A673 (cell line): ENCODE measurements around the gene PVALEF. TPM values are rescaled to one million over a fixed set of nuclear protein-coding genes. Genes with fewer than 3 reads are reported as not detected.
A peak's percentile ranks its signal among the peaks of the same experiment; 100 is the strongest.

ENCODE experiments used
- BruUV-seq: library from RNA; stranded (reverse); fragments of 400-500 nt; replicated peaks from 2 replicates; lab custom pipeline; 2021; lab: Mats Ljungman, UMichigan
- CTCF ChIA-PET: fragments of 300-600 bp; sonication (Branson Sonifier 250); formaldehyde crosslinking; loops from one replicate; lab custom pipeline; 2022; ENCODE audit warnings: antibody characterized with exemption; lab: Charles Lee
- POLR2A ChIA-PET: fragments of 300-600 bp; sonication (Branson Sonifier 250); formaldehyde crosslinking; loops from one replicate; lab custom pipeline; 2022; ENCODE audit warnings: antibody characterized with exemption; ENCODE audit not compliant: low non-redundant PET; lab: Charles Lee
- DNase-seq: peaks from one replicate; pipeline ENCODE4 v3.0.0-alpha.2; 2015; ENCODE audit warnings: low spot score
- H3K27ac ChIP-seq: fragments of 200-600 bp; sonication (generic); 2 replicates; pipeline ENCODE4 v1.5.1; 2016; ENCODE audit warnings: mixed run types, low read depth, mild to moderate bottlenecking, mixed read lengths, antibody characterized with exemption, low read length; ENCODE audit not compliant: poor library complexity, severe bottlenecking
- H3K27me3 ChIP-seq: fragments of 200-600 bp; sonication (generic); replicated peaks from 2 replicates; pipeline ENCODE4 v1.6.1; 2017; ENCODE audit warnings: mixed run types, low read depth, mild to moderate bottlenecking, mixed read lengths, antibody characterized with exemption, low read length; ENCODE audit not compliant: insufficient read depth, poor library complexity
- H3K36me3 ChIP-seq: fragments of 200-600 bp; sonication (generic); 2 replicates; pipeline ENCODE4 v1.6.1; 2016; ENCODE audit warnings: mixed run types, mild to moderate bottlenecking, mixed read lengths, antibody characterized with exemption, low read length; ENCODE audit not compliant: insufficient read depth, poor library complexity, severe bottlenecking
- H3K4me1 ChIP-seq: fragments of 200-600 bp; sonication (generic); 2 replicates; pipeline ENCODE4 v1.6.1; 2017; ENCODE audit warnings: mixed run types, mild to moderate bottlenecking, mixed read lengths, antibody characterized with exemption, low read length; ENCODE audit not compliant: insufficient read depth, poor library complexity, severe bottlenecking
- H3K4me3 ChIP-seq: fragments of 200-600 bp; sonication (generic); 2 replicates; pipeline ENCODE4 v1.5.1; 2016; ENCODE audit warnings: low read depth, mixed run types, mild to moderate bottlenecking, mixed read lengths, low read length; ENCODE audit not compliant: poor library complexity, severe bottlenecking
- H3K9me3 ChIP-seq: fragments of 200-600 bp; sonication (generic); 2 replicates; pipeline ENCODE4 v1.6.1; 2016; ENCODE audit warnings: mixed run types, low read depth, mild to moderate bottlenecking, mixed read lengths, antibody characterized with exemption, low read length; ENCODE audit not compliant: poor library complexity, severe bottlenecking
- CTCF ChIP-seq: fragments of 300-800, 200-600 bp; sonication (generic); conservative IDR thresholded peaks from 2 replicates; pipeline ENCODE4 v1.5.1; 2017; ENCODE audit warnings: low read depth, mild to moderate bottlenecking, antibody characterized with exemption, low read length, moderate library complexity, mixed read lengths
- EZH2 ChIP-seq: fragments of 200-600 bp; sonication (generic); IDR thresholded peaks from 2 replicates; pipeline ENCODE4 v1.6.1; 2017; ENCODE audit warnings: borderline replicate concordance, low read depth, mild to moderate bottlenecking, mixed read lengths, antibody characterized with exemption, low read length; ENCODE audit not compliant: poor library complexity, severe bottlenecking
- intact Hi-C: fragments of 100-400 bp; cut with micrococcal nuclease; formaldehyde crosslinking; loops from one replicate; pipeline ENCODE4 v1.10.0; 2022; ENCODE audit not compliant: unreplicated experiment
- total RNA-seq: library from RNA; stranded (reverse); gene quantifications from 2 replicates; pipeline ENCODE4 v1.2.3, GENCODE V29; 2021

Gene PVALEF
- total RNA-seq, 1 experiment from 2014 or later, result not detected

GRCh38 chr17:81221371-81221841, 56.1 kb downstream of the PVALEF start:
- BruUV-seq, result no TSS peak
- H3K27ac ChIP-seq, result no peak overlapping the region
- H3K9me3 ChIP-seq, result no peaks in the 10 kb centered on the region
- no peak for DNase-seq
- TF ChIP-seq EZH2, result no peak
- TF ChIP-seq CTCF, result no peak
- no peaks in the 10 kb centered on the region for H3K27me3 ChIP-seq
- intact Hi-C loops, result no loop called here
- H3K4me3 ChIP-seq, result peak overlapping the region; percentile 98
- ChIA-PET POLR2A (no interaction called here), CTCF (no interaction called here)
- peaks cover 10% of the 10 kb centered on the region for H3K4me1 ChIP-seq
- no peaks in the 10 kb centered on the region for H3K36me3 ChIP-seq

DNA sequence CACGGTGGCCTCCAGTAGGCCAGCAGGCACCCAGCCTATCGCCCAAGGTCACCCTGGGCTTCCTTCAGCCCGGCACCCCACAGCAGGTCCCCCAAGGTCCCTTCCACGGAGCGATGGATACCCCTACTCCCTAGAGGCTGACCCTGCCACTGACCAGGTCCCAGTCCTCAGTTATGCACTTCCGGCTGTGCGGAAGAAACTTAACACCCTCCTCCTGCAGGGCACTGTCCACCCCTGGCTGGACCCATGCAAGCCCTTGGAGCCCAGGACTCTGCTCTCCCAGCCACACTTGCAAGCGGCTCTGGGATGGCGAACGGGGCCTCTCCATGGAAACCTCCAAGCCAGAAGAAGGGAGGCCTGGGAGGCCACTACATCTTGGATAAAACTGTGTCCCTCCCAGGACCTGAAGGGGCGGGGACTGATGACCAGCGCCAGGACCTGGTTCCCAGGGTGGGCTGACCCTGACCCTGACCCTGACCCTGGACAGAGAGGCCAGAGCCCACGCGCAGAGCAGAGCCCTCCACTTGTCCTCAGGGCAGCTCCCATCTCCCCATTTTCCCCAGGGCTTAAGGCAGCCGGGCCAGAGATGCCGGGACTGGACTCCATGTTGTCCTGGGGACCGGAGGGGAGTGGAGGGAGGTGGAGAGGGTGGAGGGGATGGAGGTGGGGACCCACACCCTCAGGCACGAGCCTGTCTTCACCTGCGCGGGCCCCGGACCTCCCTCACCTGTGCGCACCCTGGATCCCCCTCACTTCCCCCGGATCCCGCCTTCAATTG, 56.7 kb downstream of the PVALEF start:
- no peaks in the 10 kb centered on the region for H3K27me3 ChIP-seq
- no TSS peak for BruUV-seq
- CTCF ChIA-PET, result interaction anchor here (1.2 kb wide), 2 partner anchors 14 to 17 kb away, joined by 3 read pairs; partner anchors contain the start of genes NDUFAF8 and TEPSIN
- H3K4me3 ChIP-seq, result peak overlapping the region; percentile 98
- TF ChIP-seq EZH2 (no peak), CTCF (no peak)
- no peaks in the 10 kb centered on the region for H3K36me3 ChIP-seq
- intact Hi-C loops, result no loop called here
- POLR2A ChIA-PET, result interaction anchor here (0.6 kb wide), 2 partner anchors 197 to 704 kb away, joined by 3 to 5 read pairs; no protein-coding TSS in a partner anchor
- H3K9me3 ChIP-seq, result peaks cover 4% of the 10 kb centered on the region
- peaks cover 10% of the 10 kb centered on the region for H3K4me1 ChIP-seq
- H3K27ac ChIP-seq, result peak overlapping the region; percentile 79
- no peak for DNase-seq

GRCh38 chr17:81222620-81222905, 57.3 kb downstream of the PVALEF start:
- ChIA-PET POLR2A (interaction anchor here (0.6 kb wide), 1 partner anchor 197 kb away, joined by 3 read pairs; no protein-coding TSS in a partner anchor), CTCF (interaction anchor here (1.2 kb wide), 2 partner anchors 13 to 17 kb away, joined by 3 read pairs; partner anchors contain the start of genes NDUFAF8 and TEPSIN)
- Histone ChIP-seq H3K27ac (peak overlapping the region; percentile 79), H3K36me3 (no peaks in the 10 kb centered on the region), H3K4me1 (peaks cover 10% of the 10 kb centered on the region), H3K27me3 (no peaks in the 10 kb centered on the region), H3K9me3 (peaks cover 5% of the 10 kb centered on the region), H3K4me3 (peak overlapping the region; percentile 98)
- intact Hi-C loops, result no loop called here
- TF ChIP-seq CTCF, result no peak
- TF ChIP-seq EZH2, result no peak
- no TSS peak for BruUV-seq
- no peak for DNase-seq
